Airway epithelial cell (primary cell): ENCODE results near the gene EVI5. TPM values are rescaled to one million over a fixed set of nuclear protein-coding genes. Genes with fewer than 3 reads are reported as not detected.

Experiments
- total RNA-seq: library from RNA; depleted of rRNA; stranded (reverse); fragments of >200 nt; gene quantifications from 2 replicates; pipeline ENCODE4 v1.2.3, GENCODE V29; 2015

The EVI5 gene
- 8.2 and 12.0 TPM in 2 replicates for total RNA-seq

GRCh38 chr1:92784639-92785500 is at the start of gene EVI5:
EVI5 (minus strand) TSS chr1:92785108; CDS start chr1:92736546, 48,562 bp downstream.

GRCh38 chr1:92831762-92832536 is 47.0 kb upstream of the EVI5 start, which contains the start of gene RPL5:
RPL5 (plus strand) TSS chr1:92832040; CDS start chr1:92832115, 75 bp downstream.

GRCh38 chr1:92486251-92487077 is 298.4 kb downstream of the EVI5 start, which contains the start of gene GFI1:
GFI1 (minus strand) TSS chr1:92486925; CDS start chr1:92483487, 3,438 bp downstream.

Other genes with a start within 250 kb of the EVI5 start
- 1,376 and 1,693 TPM in 2 replicates for gene RPL5, start 46.9 kb upstream of the EVI5 start, total RNA-seq
- gene DIPK1A, start 176.4 kb upstream of the EVI5 start, total RNA-seq, result 12.4 and 13.2 TPM in 2 replicates